ENCODE data around the gene COX6A1.

DNA sequence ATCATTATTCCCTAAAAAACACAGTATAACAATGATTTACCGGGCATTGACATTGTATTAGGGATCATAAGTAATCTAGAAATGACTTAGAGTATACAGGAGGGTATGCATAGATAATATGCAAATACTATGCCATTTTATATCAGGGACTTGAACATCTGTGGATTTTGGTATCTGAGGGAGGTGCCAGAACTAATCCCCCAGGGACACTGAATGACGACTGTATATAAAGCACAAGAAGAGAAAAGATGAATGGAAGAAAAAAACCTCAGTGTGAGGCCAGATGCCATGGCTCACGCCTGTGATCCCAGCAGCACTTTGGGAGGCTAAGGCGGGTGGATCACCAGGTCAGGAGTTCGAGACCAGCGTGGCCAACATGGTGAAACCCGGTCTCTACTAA, 25.5 kb upstream of the COX6A1 start:
- TF ChIP-seq, protein P1, sequence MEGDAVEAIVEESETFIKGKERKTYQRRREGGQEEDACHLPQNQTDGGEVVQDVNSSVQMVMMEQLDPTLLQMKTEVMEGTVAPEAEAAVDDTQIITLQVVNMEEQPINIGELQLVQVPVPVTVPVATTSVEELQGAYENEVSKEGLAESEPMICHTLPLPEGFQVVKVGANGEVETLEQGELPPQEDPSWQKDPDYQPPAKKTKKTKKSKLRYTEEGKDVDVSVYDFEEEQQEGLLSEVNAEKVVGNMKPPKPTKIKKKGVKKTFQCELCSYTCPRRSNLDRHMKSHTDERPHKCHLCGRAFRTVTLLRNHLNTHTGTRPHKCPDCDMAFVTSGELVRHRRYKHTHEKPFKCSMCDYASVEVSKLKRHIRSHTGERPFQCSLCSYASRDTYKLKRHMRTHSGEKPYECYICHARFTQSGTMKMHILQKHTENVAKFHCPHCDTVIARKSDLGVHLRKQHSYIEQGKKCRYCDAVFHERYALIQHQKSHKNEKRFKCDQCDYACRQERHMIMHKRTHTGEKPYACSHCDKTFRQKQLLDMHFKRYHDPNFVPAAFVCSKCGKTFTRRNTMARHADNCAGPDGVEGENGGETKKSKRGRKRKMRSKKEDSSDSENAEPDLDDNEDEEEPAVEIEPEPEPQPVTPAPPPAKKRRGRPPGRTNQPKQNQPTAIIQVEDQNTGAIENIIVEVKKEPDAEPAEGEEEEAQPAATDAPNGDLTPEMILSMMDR (IDR thresholded peaks at IDR 0.05), result no peak
- no peak for TF ChIP-seq POLR2A (IDR thresholded peaks at IDR 0.05)

Data from breast epithelium (tissue), 3 donors.